H7 (cell line): ENCODE measurements around the gene FKBP14. TPM values are rescaled to one million over a fixed set of nuclear protein-coding genes. Genes with fewer than 3 reads are reported as not detected.
"Not testable (repeated sequence)": the region's sequence is repeated elsewhere in the genome, so short reads cannot be mapped to it uniquely, and the experiment has no call there.

Experiments
- DNase-seq: peaks from one replicate; pipeline ENCODE4 v3.0.0; 2012
- H3K27me3 ChIP-seq: 2 replicates; pipeline ENCODE4 v1.6.0; 2011; ENCODE audit warnings: mild to moderate bottlenecking, low read length; ENCODE audit not compliant: control insufficient read depth, insufficient read depth
- H3K36me3 ChIP-seq: replicated peaks from 2 replicates; pipeline ENCODE4 v1.5.1; 2011; ENCODE audit warnings: low read length; ENCODE audit not compliant: control insufficient read depth, insufficient read depth
- H3K4me3 ChIP-seq: 2 replicates; pipeline ENCODE4 v1.5.1; 2011; ENCODE audit warnings: low read depth, mild to moderate bottlenecking, control low read depth, low read length, moderate library complexity; ENCODE audit not compliant: insufficient read depth
- total RNA-seq: library from RNA; depleted of rRNA; stranded (reverse); fragments of >200 nt; shearing (Covaris generic); gene quantifications from 2 replicates; pipeline ENCODE4 v1.2.3, GENCODE V29; 2014; rRNA removed

The FKBP14 gene
- total RNA-seq, 1 experiment from 2014 or later: 12.5 TPM

- Histone ChIP-seq H3K4me3 (no peak overlapping the region), H3K36me3 (peaks cover 6% of the 10 kb centered on the region), H3K27me3 (no peaks in the 10 kb centered on the region)
- DNase-seq: no peak
Observed at GRCh38 chr7:29970158-29970557, 56.3 kb downstream of the FKBP14 start.

GRCh38 chr7:29969738-29970137 lies 56.8 kb downstream of the FKBP14 start:
- Histone ChIP-seq H3K27me3 (no peaks in the 10 kb centered on the region), H3K36me3 (peaks cover 6% of the 10 kb centered on the region), H3K4me3 (no peak overlapping the region)
- DNase-seq: no peak

DNA sequence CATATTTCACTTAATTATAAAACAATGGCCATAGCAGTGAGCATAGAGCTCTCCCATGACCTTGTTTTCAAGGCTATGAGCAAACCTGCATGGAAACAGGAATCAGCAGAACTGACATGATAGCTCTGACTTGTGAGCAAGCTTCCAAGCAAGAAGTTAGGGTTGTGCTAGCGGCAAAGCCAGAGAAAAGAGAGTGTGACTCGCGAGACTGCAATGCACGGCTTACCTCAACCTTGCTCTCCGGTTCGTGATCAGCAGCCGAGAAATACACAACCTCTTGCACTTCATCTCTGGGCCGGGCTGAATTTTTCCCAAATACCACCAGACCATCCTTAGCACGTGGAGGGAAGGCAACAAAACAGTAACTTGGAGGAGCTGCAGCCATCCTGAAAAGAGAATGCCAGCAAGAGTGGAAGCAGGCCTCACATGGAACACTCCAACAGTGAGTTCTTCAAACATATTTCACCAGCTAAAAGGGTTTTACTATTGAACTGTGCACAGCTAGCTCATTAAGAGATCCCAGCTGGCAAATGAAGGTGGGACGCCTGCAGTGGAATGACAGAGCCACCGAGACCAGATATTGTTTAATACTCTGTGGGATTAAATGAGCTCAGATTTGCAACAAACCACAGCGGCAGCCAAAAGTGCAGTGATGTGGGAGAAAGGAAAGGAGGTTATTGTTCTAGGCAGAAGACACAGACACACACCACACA lies 57.7 kb downstream of the FKBP14 start:
- H3K4me3 ChIP-seq: no peak overlapping the region
- no peaks in the 10 kb centered on the region for H3K27me3 ChIP-seq
- H3K36me3 ChIP-seq: peaks cover 6% of the 10 kb centered on the region
- no peak for DNase-seq

DNA sequence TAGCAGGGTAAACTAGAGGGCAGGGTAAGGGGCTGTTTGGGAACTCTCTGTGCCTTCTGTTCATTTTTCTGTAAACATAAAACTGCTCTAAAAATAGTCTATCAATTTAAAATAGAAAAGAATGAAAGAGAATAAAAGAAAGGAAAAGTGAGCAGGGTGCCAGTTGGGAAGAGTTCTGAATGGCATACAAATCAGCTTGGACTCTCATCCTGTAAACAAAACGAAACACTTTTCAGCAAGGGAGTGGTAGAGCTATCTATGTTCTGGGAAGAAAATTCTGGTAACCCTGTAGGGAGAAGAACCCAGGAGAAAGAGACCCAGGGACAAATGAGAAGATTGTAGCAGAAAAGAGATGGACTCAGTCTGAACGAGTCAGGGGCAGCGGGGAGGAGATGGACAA lies 61.5 kb downstream of the FKBP14 start:
- Histone ChIP-seq H3K36me3 (peaks cover 9% of the 10 kb centered on the region), H3K27me3 (no peaks in the 10 kb centered on the region), H3K4me3 (no peak overlapping the region)
- DNase-seq: no peak

DNA sequence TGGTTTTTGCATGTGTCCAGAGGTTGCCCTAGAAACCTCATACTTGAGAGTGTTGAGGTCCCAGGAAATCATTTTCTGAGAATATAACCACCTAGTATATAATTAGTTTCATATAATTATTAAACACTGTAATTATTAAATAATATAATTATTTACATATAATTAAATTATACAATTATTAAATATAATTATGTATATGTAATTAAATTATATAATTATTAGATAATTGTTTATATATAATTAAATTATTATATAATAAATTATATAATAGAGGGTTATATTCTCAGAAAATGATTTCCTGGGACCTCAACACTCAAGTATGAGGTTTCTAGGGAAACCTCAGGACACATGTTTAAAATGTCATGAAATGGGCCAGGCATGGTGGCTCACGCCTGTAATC lies 64.5 kb downstream of the FKBP14 start:
- Histone ChIP-seq H3K4me3 (no peak overlapping the region), H3K27me3 (no peaks in the 10 kb centered on the region), H3K36me3 (peaks cover 7% of the 10 kb centered on the region)
- no peak for DNase-seq

GRCh38 chr7:29961611-29962010 lies 64.9 kb downstream of the FKBP14 start:
- H3K4me3 ChIP-seq, H3K27me3 ChIP-seq, DNase-seq, H3K36me3 ChIP-seq: not testable (repeated sequence)

Other genes with a start within 250 kb of the FKBP14 start
- gene WIPF3, start 220.2 kb downstream of the FKBP14 start, total RNA-seq: 1.4 and 2.5 TPM in 2 replicates
- 115 and 123 TPM in 2 replicates for gene SCRN1, start 36.9 kb downstream of the FKBP14 start, total RNA-seq
- 29.2 and 31.3 TPM in 2 replicates for gene PLEKHA8, start 1.7 kb upstream of the FKBP14 start, total RNA-seq
- 1.1 and 2.3 TPM in 2 replicates for gene MTURN, start 108.3 kb upstream of the FKBP14 start, total RNA-seq